Endothelial cell of umbilical vein (primary cell): ENCODE data around the gene TBC1D30. TPM values are rescaled to one million over a fixed set of nuclear protein-coding genes. Genes with fewer than 3 reads are reported as not detected.

Source experiments
- BruUV-seq: library from RNA; stranded (reverse); fragments of 400-500 nt; replicated peaks from 2 replicates; lab custom pipeline; 2021; lab: Mats Ljungman, UMichigan
- CTCF ChIA-PET: fragments of 300-600, 350-600 bp; sonication (Branson Sonifier 250); formaldehyde crosslinking; loops from one replicate; lab custom pipeline; 2021; ENCODE audit warnings: antibody characterized with exemption, inconsistent platforms; lab: Charles Lee
- POLR2A ChIA-PET: fragments of 300-600, 350-600 bp; sonication (Branson Sonifier 250); formaldehyde crosslinking; loops from one replicate; lab custom pipeline; 2021; ENCODE audit warnings: antibody characterized with exemption, inconsistent platforms; lab: Charles Lee
- DNase-seq: peaks from one replicate; pipeline ENCODE4 v3.0.0-alpha.2; 2011; ENCODE audit warnings: low read depth, low spot score
- FAIRE-seq: peaks from 2 replicates; lab custom pipeline; 2011; peaks lifted over from hg19 to GRCh38; lab: Jason Lieb, UNC
- H2AFZ ChIP-seq: 2 replicates; pipeline ENCODE4 v1.6.0; 2012; ENCODE audit warnings: low read depth, low read length, control low read depth, inconsistent platforms
- H3K27ac ChIP-seq: 2 replicates; pipeline ENCODE4 v1.5.1; 2011; ENCODE audit warnings: low read depth, mild to moderate bottlenecking, control low read depth, low read length, moderate library complexity; ENCODE audit not compliant: insufficient read depth
- H3K27me3 ChIP-seq, 2 experiments: 2 replicates each; pipeline versions ENCODE4 v1.6.0 to v1.6.1; 2011; ENCODE audit warnings: low read length in 2 of 2, mixed read lengths in 1 of 2; ENCODE audit not compliant: control insufficient read depth in 2 of 2, insufficient read depth in 2 of 2
- H3K36me3 ChIP-seq, 2 experiments: 2 replicates in 1 of 2; 3 replicates in 1 of 2; pipeline ENCODE4 v1.5.1; 2011; ENCODE audit warnings: low read length in 2 of 2, mild to moderate bottlenecking in 1 of 2, moderate library complexity in 1 of 2; ENCODE audit not compliant: control insufficient read depth in 2 of 2, insufficient read depth in 2 of 2; ENCODE audit errors: extremely low read depth in 1 of 2
- H3K4me1 ChIP-seq: 3 replicates; pipeline ENCODE4 v1.5.1; 2011; ENCODE audit warnings: mild to moderate bottlenecking, low read length; ENCODE audit not compliant: control insufficient read depth, insufficient read depth; ENCODE audit errors: extremely low read depth
- H3K4me2 ChIP-seq: 2 replicates; pipeline ENCODE4 v1.6.1; 2011; ENCODE audit warnings: low read length, control low read depth, mixed read lengths; ENCODE audit not compliant: insufficient read depth
- H3K4me3 ChIP-seq, 3 experiments: fragments of 200-600 bp in 1 of 3; sonication (generic), shearing (Covaris generic) in 1 of 3; replicated peaks in 1 of 3; 2 replicates each; pipeline ENCODE4 v1.5.1; 2011 to 2016; ENCODE audit warnings: control low read depth in 3 of 3, low read length in 3 of 3, mild to moderate bottlenecking in 2 of 3, inconsistent platforms in 1 of 3, low read depth in 1 of 3, moderate library complexity in 1 of 3; ENCODE audit not compliant: insufficient read depth in 1 of 3
- H3K79me2 ChIP-seq: 2 replicates; pipeline ENCODE4 v1.6.0; 2012; ENCODE audit warnings: low read length, inconsistent platforms; ENCODE audit not compliant: control insufficient read depth, insufficient read depth
- H3K9ac ChIP-seq: replicated peaks from 2 replicates; pipeline ENCODE3; 2011; ENCODE audit warnings: low read length, control low read depth; ENCODE audit not compliant: insufficient read depth; ENCODE audit errors: extremely low read depth
- H3K9me1 ChIP-seq: replicated peaks from 3 replicates; pipeline ENCODE4 v1.6.0; 2011; ENCODE audit warnings: mild to moderate bottlenecking, low read length; ENCODE audit not compliant: control insufficient read depth, insufficient read depth; ENCODE audit errors: extremely low read depth
- H3K9me3 ChIP-seq: replicated peaks from 2 replicates; pipeline ENCODE4 v1.5.1; 2012; ENCODE audit warnings: low read length, inconsistent platforms; ENCODE audit not compliant: control insufficient read depth, insufficient read depth
- H4K20me1 ChIP-seq: replicated peaks from 2 replicates; pipeline ENCODE3; 2011; ENCODE audit warnings: mild to moderate bottlenecking, low read length; ENCODE audit not compliant: control insufficient read depth, insufficient read depth; ENCODE audit errors: extremely low read depth
- CTCF ChIP-seq, 2 donors: IDR thresholded peaks; 1 replicate in 1 of 2; 2 replicates in 1 of 2; pipeline ENCODE4 v1.5.1; 2011; ENCODE audit warnings: low read length in 2 of 2, mild to moderate bottlenecking in 2 of 2, moderate library complexity in 2 of 2, control low read depth in 1 of 2, inconsistent platforms in 1 of 2, low read depth in 1 of 2; ENCODE audit not compliant: insufficient read depth in 1 of 2; ENCODE audit errors: extremely low read depth in 1 of 2
- EZH2 ChIP-seq: IDR thresholded peaks from 2 replicates; pipeline ENCODE4 v1.6.1; 2012; ENCODE audit warnings: borderline replicate concordance, low read depth, mild to moderate bottlenecking, moderate library complexity, low read length, inconsistent platforms; ENCODE audit not compliant: severe bottlenecking
- FOS ChIP-seq: IDR thresholded peaks from 2 replicates; pipeline ENCODE4 v1.6.1; 2011; ENCODE audit warnings: mild to moderate bottlenecking, low read length, moderate library complexity, borderline replicate concordance; ENCODE audit not compliant: insufficient read depth
- GATA2 ChIP-seq: IDR thresholded peaks from 2 replicates; pipeline ENCODE4 v1.7.0; 2011; ENCODE audit warnings: low read depth, mild to moderate bottlenecking, moderate library complexity, mixed read lengths, low read length; ENCODE audit not compliant: insufficient read length, insufficient read depth
- JUN ChIP-seq: IDR thresholded peaks from 2 replicates; pipeline ENCODE4 v1.6.1; 2011; ENCODE audit warnings: borderline replicate concordance, low read depth; ENCODE audit not compliant: insufficient read length, insufficient read depth
- MAX ChIP-seq: IDR thresholded peaks from 2 replicates; pipeline ENCODE4 v1.6.1; 2011; ENCODE audit not compliant: insufficient read depth, insufficient read length
- MYC ChIP-seq: IDR thresholded peaks from one replicate; pipeline ENCODE4 v1.6.1; 2011; ENCODE audit warnings: mild to moderate bottlenecking, low read depth, low read length
- POLR2A ChIP-seq: IDR thresholded peaks from 2 replicates; pipeline ENCODE4 v1.6.1; 2012; ENCODE audit warnings: low read depth, mild to moderate bottlenecking, control low read depth, low read length
- POLR2AphosphoS5 ChIP-seq: IDR thresholded peaks from 2 replicates; pipeline ENCODE4 v1.6.1; 2012; ENCODE audit warnings: low read depth, mild to moderate bottlenecking, control low read depth, low read length, moderate library complexity; ENCODE audit not compliant: insufficient read depth
- dilution Hi-C: fragments of 300-500 bp; cut with MboI; formaldehyde crosslinking; loops from one replicate; pipeline ENCODE4 v1.15.0; 2019; ENCODE audit warnings: low sequenced_read_pairs; ENCODE audit not compliant: extremely low pct_ligation_motif_present
- intact Hi-C: fragments of 100-400 bp; cut with micrococcal nuclease; formaldehyde crosslinking; loops from one replicate; pipeline ENCODE4 v1.10.0; 2022
- polyA plus RNA-seq, 4 experiments: library from polyadenylated mRNA; depleted of rRNA in 3 of 4; stranded (reverse) in 3 of 4; unstranded in 1 of 4; fragments of >200 nt; gene quantifications; 2 replicates each; pipeline versions ENCODE4 v1.2.1 to v1.2.3, GENCODE V29; 2011 to 2012; ENCODE audit warnings: missing spikeins in 1 of 4
- total RNA-seq: library from RNA; stranded (reverse); gene quantifications from 2 replicates; pipeline ENCODE4 v1.2.3, GENCODE V29; 2021

Gene TBC1D30
- total and polyA plus RNA-seq, 2 donors (not counting 3 experiments of a cell fraction or from before 2014, with no cell fraction given), result 4.4 to 7.6 TPM

- no peak for FAIRE-seq
- dilution Hi-C loops, result no loop called here
- H4K20me1 ChIP-seq, result no peaks in the 10 kb centered on the region
These were observed 9.5 kb downstream of the TBC1D30 start for GRCh38 chr12:64833928-64834327.

More at GRCh38 chr12:64833928-64834327, 9.5 kb downstream of the TBC1D30 start:
- Histone ChIP-seq H3K9ac (no peak overlapping the region), H3K79me2 (no peaks in the 10 kb centered on the region), H2AFZ (no peak overlapping the region), H3K27me3 (no peaks in the 10 kb centered on the region), H3K36me3 (no peaks in the 10 kb centered on the region), H3K4me3 (no peak overlapping the region), H3K4me2 (no peak overlapping the region), H3K9me3 (no peaks in the 10 kb centered on the region), H3K27ac (no peak overlapping the region), H3K9me1 (no peaks in the 10 kb centered on the region), H3K4me1 (no peaks in the 10 kb centered on the region)
- CTCF ChIA-PET, result interaction anchor here (1.6 kb wide), 1 partner anchor 38 kb away, joined by 4 read pairs; no protein-coding TSS in a partner anchor
- intact Hi-C loops, result loop anchor here (1.0 kb wide), 1 partner anchor 34 kb away; no protein-coding TSS in a partner anchor
- DNase-seq, result no peak
- TF ChIP-seq JUN (no peak), POLR2A (no peak), MAX (no peak), FOS (no peak), CTCF (IDR thresholded peaks at IDR 0.05; ENCODE audit: extremely low read depth in 1 of 2, insufficient read depth in 1 of 2, low read depth in 1 of 2, low read length in 2 of 2) (no peak), MYC (no peak), EZH2 (no peak), POLR2AphosphoS5 (no peak), GATA2 (no peak)
- POLR2A ChIA-PET, result no interaction called here
- no TSS peak for BruUV-seq
